ENCODE data around the gene SLC25A22. TPM values are rescaled to one million over a fixed set of nuclear protein-coding genes. Genes with fewer than 3 reads are reported as not detected.

SLC25A22 gene
- total and polyA plus RNA-seq, 9 of the 15 experiments (the other 6 are each of a cell fraction or from before 2014, with no cell fraction given) = 0.41 to 55.4 (median 11.4) TPM

- TF ChIP-seq RREB1 (CRISPR knock-in tag; IDR thresholded peaks at IDR 0.05) = peak; percentile 95
- no peak for TF ChIP-seq EP300 (IDR thresholded peaks at IDR 0.05; ENCODE audit: low read length)
- TF ChIP-seq CCNT2 (IDR thresholded peaks at IDR 0.05; ENCODE audit: borderline replicate concordance, extremely low read depth, insufficient read length, low read depth, low read length) = peak; percentile 21
- peak; percentile 88 to 91 for TF ChIP-seq KDM1A (IDR thresholded peaks at IDR 0.05)
- TF ChIP-seq EGR1 (conservative IDR thresholded peaks at IDR 0.05) = peak; percentile 26; the same call in 1 of the 2 replicates
- TF ChIP-seq TCFL5 (CRISPR knock-in tag; conservative IDR thresholded peaks at IDR 0.05) = no peak
- no peak for TF ChIP-seq SRSF3 (IDR thresholded peaks at IDR 0.05; ENCODE audit: insufficient read depth, low read length)
- TF ChIP-seq VEZF1 (CRISPR knock-in tag; IDR thresholded peaks at IDR 0.05) = peak; percentile 69
- peak; percentile 53; the same call in 1 of the 2 replicates for TF ChIP-seq HDAC2 (IDR thresholded peaks at IDR 0.05)
- no peak for TF ChIP-seq BDP1 (IDR thresholded peaks at IDR 0.05; ENCODE audit: insufficient read depth, insufficient read length)
- peak; percentile 50; the same call in 1 of the 2 replicates for TF ChIP-seq CXXC5 (CRISPR knock-in tag; IDR thresholded peaks at IDR 0.05)
Measured at GRCh38 chr11:789943-790342, 8.1 kb downstream of the SLC25A22 start, which contains the start of gene CEND1 (continued).

Data from K562 (cell line).